Retina (tissue), 1 donor: Measurements from ENCODE around the gene GABRR1.

Experiments used
- DNase-seq: peaks from one replicate; pipeline ENCODE4 v3.0.0-alpha.2; 2016

Gene GABRR1

DNA sequence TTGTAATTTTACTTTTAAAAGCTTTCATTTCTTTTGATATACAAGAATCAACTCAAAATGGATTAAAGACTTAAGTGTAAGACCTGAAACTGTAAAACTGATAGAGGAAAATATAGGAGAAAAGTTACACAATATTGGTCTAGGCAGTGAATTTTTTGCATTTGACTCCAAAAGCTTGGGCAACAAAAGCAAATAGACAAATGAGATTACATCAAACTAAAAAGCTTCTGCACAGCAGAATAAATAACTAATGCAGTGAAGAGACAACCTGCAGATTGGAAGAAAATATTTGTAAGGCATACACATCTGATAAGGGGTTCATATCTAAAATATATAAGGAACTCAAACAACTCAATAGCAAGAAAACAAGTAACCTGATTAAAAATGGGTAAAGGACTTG lies 3.0 kb downstream of the GABRR1 start:
- DNase-seq = no peak

GRCh38 chr6:89212472-89212871 lies 4.7 kb downstream of the GABRR1 start:
- DNase-seq = no peak

GRCh38 chr6:89209457-89209856 lies 7.7 kb downstream of the GABRR1 start:
- no peak for DNase-seq

GRCh38 chr6:89208551-89208950 lies 8.6 kb downstream of the GABRR1 start:
- no peak for DNase-seq

- no peak for DNase-seq
These were observed 11.3 kb downstream of the GABRR1 start for GRCh38 chr6:89205819-89206218.

DNA sequence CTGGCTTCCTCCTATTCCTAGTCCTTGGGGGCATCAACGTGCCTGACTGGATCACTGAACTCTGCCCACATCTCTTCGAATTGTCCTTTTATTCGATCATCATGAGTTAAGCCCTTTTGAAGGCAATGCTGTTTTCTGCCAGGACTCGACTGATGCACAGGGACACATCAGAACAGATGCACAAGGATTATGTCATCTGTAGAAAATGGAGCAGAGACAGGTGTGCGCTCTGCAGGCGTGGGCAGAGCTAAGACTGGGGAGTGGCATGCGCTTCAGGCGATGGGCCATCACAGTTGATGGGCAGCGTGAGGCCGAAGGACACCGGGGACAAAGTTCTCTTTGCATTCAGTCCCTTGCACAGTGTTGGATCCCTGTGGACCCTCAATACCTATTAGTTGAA lies 13.1 kb downstream of the GABRR1 start:
- DNase-seq = no peak

DNA sequence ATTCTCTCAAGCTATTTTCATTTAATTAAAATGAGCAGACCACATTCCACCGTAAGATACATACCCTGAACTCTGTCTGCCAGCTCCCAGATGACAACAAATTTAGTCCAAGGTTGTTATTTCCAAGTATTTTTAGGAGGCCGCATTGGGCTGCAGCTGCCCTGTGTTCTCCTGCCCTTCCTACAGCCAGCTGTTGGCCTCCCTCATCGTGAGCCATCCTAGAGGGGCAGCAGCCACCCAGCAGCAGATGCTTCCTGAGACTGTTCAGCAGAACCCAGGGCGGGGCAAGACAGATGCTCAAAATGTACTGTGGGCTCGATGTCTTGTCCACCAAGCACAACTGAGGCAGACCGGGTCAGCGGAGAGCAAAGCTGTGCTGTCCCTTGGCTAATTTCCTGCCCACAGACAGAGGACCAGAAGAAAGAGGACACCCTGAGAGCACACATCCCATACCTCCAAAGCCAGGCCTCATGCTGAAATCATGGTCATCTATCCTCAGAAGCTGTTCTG lies 16.4 kb downstream of the GABRR1 start:
- DNase-seq = no peak

GRCh38 chr6:89199579-89199978 lies 17.6 kb downstream of the GABRR1 start:
- DNase-seq = no peak

DNA sequence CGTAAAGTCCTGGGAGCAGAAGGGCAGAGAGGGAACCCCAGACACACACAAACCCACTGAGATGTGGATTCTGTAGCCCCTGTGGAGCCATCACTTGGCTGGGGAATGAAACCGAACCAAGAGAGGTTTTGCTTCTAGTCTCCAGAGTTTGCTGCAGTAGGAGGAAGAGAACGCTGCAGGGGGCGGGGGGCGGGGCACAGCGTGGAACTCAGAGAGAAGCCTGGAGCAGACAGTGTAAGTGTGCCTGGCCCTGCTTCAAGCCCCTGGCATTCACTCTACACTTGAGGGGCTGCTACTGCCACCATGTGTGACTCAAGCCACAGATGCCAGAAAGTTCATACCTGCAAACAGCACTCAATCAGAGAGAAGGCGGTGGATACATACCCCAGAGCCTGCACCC lies 18.9 kb downstream of the GABRR1 start:
- DNase-seq = no peak

DNA sequence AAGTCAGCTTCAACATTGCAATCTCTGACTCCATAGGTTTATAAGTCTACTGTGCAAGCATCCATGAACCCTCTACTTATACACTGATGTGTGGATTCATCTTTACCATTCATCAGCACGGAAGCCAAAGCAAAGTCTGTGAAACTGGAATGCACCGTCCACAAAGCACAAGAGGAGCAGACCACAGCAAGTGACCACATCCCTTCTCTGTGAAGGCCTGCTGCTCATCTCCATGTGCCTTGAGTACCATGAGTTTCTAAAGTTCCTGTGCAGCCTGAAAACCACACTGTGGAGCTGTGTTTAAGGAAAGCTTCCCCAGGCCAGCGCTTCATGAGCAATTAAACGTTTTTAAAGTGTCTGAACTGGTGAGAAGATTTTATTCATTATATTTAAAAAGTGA lies 20.0 kb downstream of the GABRR1 start:
- no peak for DNase-seq

- no peak for DNase-seq
These were observed 22.6 kb downstream of the GABRR1 start for GRCh38 chr6:89194559-89194958.

DNA sequence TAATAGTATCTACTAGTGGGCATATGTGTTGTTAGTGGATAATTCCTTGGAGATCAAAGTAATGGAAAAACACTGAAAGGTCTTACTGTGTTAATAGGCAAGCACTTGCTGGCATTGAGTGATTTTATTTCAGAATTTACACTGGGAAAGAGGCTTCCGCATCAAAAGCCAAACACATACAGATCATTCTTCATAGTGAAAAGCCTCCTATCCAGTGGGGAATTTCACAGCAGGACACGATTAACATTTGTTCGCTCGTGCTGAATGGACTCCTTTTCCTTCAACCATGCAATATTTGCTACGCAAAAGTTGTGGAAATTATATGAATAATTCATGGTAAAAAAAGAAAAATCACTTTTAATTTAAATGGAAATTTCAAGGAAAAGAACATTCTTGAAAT lies 26.4 kb downstream of the GABRR1 start:
- DNase-seq = peak; percentile 47

DNA sequence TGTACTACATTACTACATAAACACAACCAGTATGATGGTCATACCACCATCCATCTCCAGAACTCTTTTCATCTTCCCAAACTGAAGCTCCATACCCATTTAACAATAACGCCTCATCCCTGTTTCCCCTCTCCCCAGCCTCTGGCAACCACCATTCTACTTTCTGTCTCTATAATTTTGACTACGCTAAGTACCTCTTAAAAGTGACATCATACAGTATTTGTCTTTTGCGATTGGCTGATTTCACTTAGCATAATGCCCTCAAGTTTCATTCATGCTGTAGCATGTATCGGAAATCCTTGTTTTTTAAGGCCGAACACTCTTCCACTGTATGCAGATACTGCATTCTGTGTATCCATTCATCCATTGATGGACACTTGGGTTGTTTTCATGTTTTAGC lies 29.7 kb downstream of the GABRR1 start:
- no peak for DNase-seq

- no peak for DNase-seq
These were observed 30.4 kb downstream of the GABRR1 start for GRCh38 chr6:89186762-89187161.

GRCh38 chr6:89184344-89184743 lies 32.8 kb downstream of the GABRR1 start:
- no peak for DNase-seq

DNA sequence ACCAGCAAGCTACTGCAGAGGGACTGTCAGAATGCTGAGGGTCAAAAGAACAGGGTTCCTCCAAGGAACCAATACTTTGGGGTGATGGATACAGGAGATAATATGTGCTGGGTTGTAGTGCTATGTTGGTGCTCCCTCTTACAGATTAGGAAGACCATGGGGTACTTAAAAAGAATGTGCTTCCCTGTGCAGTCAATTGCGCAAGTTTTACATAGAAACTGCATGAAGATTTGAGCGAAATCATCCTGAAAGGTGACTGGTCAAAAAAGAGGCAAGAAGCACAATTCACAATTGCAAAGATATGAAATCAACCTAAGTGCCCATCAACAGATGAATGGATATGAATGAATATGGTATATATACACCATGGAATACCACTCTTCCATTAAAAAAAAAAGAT lies 33.9 kb downstream of the GABRR1 start:
- DNase-seq = no peak

GRCh38 chr6:89180971-89181370 lies 36.2 kb downstream of the GABRR1 start:
- DNase-seq = no peak

DNA sequence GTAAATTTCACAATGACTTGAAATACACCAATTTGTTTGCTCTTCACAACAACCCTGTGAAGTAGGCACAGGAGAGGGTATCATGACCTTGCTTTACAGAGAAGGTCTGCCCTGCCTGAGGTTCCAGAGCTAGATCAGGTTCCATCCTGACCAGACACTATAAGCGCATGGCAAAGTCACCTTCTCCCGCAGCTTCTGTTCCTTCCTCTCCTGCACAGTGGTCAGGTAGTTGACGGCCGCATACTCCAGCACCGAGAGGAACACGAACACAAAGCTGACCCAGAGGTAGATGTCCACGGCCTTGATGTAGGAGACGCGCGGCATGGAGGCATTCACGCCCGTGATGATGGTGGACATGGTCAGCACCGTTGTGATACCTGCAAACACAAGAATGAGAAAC lies 37.0 kb downstream of the GABRR1 start:
- no peak for DNase-seq

DNA sequence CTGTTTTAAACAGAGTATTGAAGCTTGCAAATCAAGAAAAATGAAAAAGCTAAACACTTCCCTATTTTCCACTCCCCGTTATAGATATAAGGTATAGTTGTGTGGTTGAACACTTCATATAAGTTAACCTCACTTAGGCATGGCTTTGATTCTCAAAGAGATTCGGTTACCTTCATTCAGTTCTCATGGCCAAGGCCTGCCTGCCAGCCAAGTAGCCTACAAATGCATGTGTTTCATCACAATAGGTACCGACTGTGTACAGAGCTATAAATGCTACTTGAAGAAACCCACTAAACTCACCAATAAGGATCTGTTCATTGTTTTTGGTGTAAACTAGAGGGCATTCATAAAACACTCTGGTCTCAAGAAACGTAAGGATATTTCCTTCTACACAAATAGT lies 43.5 kb downstream of the GABRR1 start:
- no peak for DNase-seq

- no peak for DNase-seq
These were observed 45.0 kb downstream of the GABRR1 start for GRCh38 chr6:89172131-89172530.

DNA sequence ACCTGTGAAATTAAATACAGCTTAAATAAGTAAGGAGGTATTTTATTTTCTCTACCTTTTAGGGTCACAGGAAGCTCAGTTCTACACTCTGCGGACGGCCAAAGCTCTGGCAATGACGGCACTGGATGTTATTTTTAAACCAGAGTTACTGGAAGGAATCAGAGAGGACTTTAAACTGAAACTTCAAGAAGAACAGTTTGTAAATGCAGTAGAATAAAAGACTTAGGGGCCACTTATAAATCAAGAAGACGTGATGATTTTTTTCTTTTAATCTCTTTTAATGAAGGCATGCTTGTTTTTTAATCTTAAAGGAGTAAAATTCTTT lies 55.1 kb downstream of the GABRR1 start:
- DNase-seq = no peak

DNA sequence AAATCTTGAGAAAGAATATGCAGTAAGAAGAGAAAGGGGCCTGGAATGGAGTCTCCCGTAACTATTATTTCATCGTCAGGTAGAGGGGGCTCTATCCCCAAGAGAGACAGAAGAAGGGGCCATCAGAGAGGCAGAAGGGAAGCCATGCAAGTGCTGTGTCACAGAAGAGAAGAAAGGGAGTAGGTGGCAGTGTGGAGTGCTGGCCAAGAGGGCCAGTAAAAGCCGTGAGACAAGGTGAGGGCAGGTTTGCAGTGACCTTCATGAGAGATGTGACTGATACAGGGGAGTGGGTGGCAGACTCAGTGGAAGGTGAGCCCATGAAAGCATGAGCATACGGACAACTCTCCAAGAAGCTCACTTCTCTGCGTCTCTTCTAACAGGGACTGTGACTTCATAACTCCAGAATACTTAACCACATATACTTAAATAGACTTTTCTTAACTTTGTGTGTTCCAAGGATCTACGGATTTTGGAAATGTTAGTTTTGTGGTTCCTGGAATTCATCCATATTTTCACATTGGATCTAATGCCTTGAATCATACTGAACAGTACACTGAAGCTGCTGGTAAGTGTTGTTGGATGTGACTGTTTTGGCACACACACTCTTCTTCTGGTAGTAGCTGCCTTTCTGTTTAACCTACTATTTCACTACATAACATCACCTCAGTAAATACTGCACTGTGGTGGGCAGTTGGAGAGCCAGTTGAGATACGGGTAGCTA lies 55.7 kb downstream of the GABRR1 start:
- no peak for DNase-seq

GRCh38 chr6:89160331-89161092 lies 56.6 kb downstream of the GABRR1 start:
- no peak for DNase-seq

GRCh38 chr6:89154131-89154530 lies 63.0 kb downstream of the GABRR1 start:
- no peak for DNase-seq
